MG63 (cell line): ENCODE results near the gene KRT81. TPM values are rescaled to one million over a fixed set of nuclear protein-coding genes. Genes with fewer than 3 reads are reported as not detected.
"Not testable (repeated sequence)": the region's sequence is repeated elsewhere in the genome, so short reads cannot be mapped to it uniquely, and the experiment has no call there.

ENCODE experiments used
- DNase-seq: peaks from one replicate; pipeline ENCODE4 v3.0.0-alpha.2; 2020
- H3K27me3 ChIP-seq: fragments of 250-450 bp; sonication (Bioruptor Pico); 2 replicates; pipeline ENCODE4 v1.5.1; 2020; ENCODE audit warnings: mild to moderate bottlenecking, moderate library complexity
- H3K36me3 ChIP-seq: fragments of 250-450 bp; sonication (Bioruptor Pico); 2 replicates; pipeline ENCODE4 v1.5.1; 2020; ENCODE audit warnings: mild to moderate bottlenecking, moderate library complexity
- H3K4me3 ChIP-seq: fragments of 250-450 bp; sonication (Bioruptor Pico); 2 replicates; pipeline ENCODE4 v1.5.1; 2020; ENCODE audit warnings: mild to moderate bottlenecking, moderate library complexity
- H3K9me3 ChIP-seq: fragments of 250-450 bp; sonication (Bioruptor Pico); 2 replicates; pipeline ENCODE4 v1.5.1; 2020; ENCODE audit warnings: mild to moderate bottlenecking, moderate library complexity
- total RNA-seq: library from RNA; depleted of rRNA; stranded (reverse); fragments of >200 nt; shearing (Covaris generic); gene quantifications from 2 replicates; pipeline ENCODE4 v1.2.3, GENCODE V29; 2014; ENCODE audit warnings: low replicate concordance

KRT81 gene
- total RNA-seq, 1 experiment from 2014 or later = 3.8 TPM

DNA sequence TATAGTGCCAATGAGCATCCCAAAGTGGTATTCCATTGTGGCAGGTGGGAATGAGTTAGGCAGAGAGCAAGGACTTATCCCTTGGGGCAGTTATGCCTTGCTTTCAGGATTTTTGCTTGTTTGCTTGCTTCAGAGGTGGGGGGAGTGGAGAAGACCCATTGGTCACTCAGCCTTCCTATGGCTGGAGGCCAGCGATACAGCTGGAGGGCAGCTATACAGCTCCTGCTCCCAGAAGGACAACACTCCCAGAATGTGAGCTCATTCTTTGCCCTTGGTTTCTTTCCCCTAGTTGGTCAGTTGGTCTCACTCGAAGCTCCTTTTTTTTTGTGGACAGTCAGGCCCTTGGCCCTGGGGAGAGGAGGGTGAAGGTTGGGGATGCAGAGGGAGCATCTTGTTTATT, 15.4 kb upstream of the KRT81 start:
- no peak for DNase-seq
- H3K36me3 ChIP-seq = no peaks in the 10 kb centered on the region
- H3K4me3 ChIP-seq = no peak overlapping the region
- no peaks in the 10 kb centered on the region for H3K27me3 ChIP-seq
- no peaks in the 10 kb centered on the region for H3K9me3 ChIP-seq

DNA sequence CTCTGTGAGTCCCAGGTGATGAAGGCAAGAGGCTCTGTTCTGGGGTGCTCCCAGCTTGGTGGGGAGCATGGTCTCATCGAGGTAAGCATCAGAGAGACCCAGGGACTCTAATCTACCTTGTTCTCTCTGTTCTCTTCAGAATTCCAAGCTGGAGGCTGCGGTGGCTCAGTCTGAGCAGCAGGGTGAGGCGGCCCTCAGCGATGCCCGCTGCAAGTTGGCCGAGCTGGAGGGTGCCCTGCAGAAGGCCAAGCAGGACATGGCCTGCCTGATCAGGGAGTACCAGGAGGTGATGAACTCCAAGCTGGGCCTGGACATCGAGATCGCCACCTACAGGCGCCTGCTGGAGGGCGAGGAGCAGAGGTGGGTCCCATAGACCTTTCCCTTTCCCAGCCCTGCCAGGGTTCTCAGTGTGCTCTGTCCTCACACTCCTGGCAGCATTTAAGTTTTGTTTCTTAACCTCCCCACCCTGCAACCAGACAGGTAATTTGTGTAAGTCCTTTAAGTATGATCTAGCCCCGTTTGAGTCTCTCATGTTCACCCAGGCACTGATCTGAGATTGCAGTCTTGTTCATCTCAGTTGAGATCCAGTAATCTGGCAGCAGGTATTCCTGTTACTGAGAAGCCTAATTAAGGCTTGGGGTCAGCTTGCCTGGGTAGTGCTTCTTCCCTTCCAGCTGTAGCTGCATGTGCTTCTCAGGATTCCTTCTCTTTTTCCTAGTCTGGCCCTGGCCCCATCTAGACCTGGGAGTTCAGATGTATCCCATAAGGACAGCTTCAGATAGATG, 14.8 kb upstream of the KRT81 start:
- Histone ChIP-seq H3K4me3 (no peak overlapping the region), H3K36me3 (no peaks in the 10 kb centered on the region), H3K27me3 (no peaks in the 10 kb centered on the region), H3K9me3 (no peaks in the 10 kb centered on the region)
- no peak for DNase-seq

DNA sequence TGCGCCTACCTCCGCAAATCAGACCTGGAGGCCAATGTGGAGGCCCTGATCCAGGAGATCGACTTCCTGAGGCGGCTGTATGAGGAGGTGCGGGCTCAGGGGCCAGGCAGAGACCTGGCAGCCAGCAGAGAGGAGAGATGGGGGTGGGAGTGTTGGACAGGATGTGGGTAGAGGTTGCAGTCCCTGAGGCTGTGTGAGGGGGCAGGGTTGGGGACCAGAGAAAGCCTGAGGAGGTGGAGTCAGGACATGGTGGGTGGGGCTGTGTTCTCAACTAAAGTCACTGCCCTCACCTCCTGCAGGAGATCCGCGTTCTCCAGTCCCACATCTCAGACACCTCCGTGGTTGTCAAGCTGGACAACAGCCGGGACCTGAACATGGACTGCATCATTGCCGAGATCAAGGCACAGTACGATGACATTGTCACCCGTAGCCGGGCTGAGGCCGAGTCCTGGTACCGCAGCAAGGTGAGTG, 13.6 kb upstream of the KRT81 start:
- H3K9me3 ChIP-seq, DNase-seq, H3K4me3 ChIP-seq, H3K27me3 ChIP-seq, H3K36me3 ChIP-seq: not testable (repeated sequence)

DNA sequence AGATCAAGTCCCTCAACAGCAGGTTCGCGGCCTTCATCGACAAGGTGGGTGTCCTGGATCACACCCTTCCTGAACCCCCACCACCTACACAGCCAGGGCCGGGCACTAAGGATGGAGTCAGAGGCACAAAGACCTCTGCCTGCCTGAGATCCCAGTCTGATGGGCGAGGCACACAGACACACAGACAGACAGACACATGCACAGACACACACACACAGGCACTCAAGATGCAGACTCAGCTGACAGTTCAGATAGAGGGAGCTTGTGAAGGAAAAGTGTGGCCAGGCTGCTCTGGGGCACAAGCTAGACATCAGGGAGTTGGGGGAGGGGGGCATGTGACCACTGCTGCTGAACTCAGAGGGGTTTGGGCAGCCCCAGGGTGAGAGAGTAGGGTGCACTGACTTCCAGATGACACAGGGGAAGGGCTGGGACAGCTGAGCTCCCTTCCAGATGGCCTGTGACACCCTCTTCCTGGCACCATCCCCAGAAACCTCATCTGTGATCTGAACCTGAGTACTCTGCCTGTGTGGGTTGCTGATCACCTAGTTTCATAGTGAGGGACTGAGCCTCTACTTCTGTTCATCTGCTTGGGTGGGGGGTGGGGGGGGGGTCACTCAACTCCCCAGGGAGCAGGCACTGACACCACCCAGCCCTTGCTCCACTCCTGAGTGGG, 11.0 kb upstream of the KRT81 start:
- not testable (repeated sequence) for H3K27me3 ChIP-seq, DNase-seq, H3K36me3 ChIP-seq, H3K4me3 ChIP-seq, H3K9me3 ChIP-seq

DNA sequence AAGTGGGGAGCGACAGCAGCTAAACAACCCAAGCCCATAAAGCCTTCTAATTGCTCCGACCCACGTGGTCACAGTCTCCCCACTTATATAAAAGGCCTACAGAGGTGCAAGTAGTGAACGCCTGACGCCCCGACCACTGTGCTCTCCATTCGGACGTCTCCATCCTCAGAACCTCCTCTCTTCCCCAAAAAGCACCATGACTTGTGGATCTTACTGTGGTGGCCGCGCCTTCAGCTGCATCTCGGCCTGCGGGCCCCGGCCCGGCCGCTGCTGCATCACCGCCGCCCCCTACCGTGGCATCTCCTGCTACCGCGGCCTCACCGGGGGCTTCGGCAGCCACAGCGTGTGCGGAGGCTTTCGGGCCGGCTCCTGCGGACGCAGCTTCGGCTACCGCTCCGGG, 10.4 kb upstream of the KRT81 start:
- H3K4me3 ChIP-seq, H3K27me3 ChIP-seq, H3K36me3 ChIP-seq, DNase-seq, H3K9me3 ChIP-seq: not testable (repeated sequence)

DNA sequence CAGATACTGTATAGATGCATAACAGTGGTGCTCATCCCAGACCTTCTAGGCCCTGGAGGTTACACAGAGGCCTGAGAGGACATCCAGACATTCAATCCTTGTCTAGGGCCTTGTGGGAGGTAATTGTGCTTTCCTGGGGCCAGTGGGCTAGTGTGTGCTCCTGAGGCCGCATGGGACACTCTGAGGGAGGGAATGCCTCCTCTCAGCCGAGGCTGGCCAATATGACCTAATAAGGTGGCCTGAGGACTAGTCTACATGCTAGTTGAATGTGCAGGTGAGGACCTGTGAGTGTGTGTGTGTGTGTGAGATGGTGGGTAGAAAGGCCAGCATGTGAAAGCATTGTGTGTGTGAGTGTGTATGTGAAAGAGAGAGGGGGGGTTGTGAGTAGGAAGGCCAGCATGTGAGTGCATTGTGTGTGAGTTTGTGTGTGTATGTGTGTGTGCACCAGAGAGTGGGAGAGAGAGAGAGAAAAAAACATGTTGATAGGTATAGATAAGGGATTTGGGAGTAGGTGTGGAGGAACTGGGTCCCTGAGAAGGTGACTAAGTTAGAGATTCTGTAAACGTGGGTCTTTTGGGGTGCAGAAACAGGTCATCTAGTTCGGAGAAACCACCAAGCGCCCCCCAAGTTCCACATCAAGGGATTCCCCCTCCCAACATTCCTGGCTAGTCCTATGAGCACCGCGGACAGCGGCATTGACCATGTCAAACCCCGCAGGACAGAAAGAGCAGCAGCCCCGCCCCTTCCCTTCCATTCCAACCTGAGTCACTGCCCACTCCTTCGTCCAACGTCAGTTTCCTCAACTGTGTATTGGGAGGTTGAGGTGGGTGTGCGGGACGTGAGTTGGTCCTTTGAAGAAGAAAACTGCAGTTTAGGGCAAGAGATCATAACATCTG, 9.7 kb upstream of the KRT81 start:
- no peak for DNase-seq
- Histone ChIP-seq H3K4me3 (no peak overlapping the region), H3K36me3 (no peaks in the 10 kb centered on the region), H3K9me3 (no peaks in the 10 kb centered on the region), H3K27me3 (no peaks in the 10 kb centered on the region)

DNA sequence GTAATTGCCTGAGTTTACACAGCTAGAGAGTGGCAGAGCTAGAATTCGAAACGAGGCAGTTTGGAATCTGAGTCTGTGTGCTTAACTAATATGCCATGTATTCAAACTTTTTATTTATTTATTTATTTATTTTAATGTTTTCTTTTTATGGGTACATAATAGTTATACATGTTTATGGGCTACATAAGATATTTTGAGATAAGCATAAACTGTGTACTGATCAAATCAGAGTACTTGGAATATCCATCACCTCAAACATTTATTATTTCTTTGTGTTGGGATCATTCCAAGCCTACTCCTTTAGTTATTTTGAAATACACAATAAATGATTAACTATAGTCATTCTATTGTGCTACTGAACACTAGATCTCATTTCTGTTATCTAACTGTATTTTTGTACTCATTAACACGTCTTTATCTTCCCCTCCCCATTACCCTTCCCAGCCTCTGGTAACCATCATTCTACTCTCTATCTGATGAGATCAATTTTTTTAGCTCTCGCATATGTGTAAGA, 7.4 kb upstream of the KRT81 start:
- H3K4me3 ChIP-seq = no peak overlapping the region
- DNase-seq = no peak
- no peaks in the 10 kb centered on the region for H3K9me3 ChIP-seq
- no peaks in the 10 kb centered on the region for H3K27me3 ChIP-seq
- no peaks in the 10 kb centered on the region for H3K36me3 ChIP-seq

DNA sequence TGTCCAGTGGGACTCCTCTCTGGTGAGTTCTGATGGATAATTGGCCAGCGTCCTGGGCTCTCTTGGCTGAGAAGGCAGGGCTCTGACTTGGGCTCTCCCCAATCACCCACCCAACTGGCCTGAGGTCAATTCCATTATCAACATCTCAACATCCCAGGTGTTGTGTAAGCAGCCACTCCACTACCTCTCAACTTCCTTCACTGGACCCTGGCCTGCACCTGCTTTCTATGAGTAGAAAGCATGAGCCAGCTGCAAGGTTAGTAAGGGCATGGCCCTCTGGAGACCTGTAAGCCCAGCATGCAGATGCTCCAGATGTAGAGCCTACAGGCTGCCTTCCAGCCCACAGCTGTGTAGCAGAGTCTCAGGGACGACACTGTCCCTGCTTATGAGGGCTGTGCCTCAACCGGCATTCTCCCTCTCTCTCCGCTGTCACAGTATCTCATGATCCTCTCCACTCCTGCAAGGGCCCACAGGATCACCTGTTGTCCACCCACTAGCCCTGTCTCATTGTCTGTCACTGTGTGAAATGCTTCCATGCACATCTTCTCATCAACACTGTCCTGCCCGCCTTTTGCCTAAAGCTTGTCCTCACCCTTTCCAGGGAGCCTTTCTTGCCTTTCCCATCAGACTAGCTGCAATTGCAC, 5.4 kb upstream of the KRT81 start:
- H3K36me3 ChIP-seq = no peaks in the 10 kb centered on the region
- H3K9me3 ChIP-seq = no peaks in the 10 kb centered on the region
- H3K27me3 ChIP-seq = no peaks in the 10 kb centered on the region
- no peak overlapping the region for H3K4me3 ChIP-seq
- DNase-seq = no peak

DNA sequence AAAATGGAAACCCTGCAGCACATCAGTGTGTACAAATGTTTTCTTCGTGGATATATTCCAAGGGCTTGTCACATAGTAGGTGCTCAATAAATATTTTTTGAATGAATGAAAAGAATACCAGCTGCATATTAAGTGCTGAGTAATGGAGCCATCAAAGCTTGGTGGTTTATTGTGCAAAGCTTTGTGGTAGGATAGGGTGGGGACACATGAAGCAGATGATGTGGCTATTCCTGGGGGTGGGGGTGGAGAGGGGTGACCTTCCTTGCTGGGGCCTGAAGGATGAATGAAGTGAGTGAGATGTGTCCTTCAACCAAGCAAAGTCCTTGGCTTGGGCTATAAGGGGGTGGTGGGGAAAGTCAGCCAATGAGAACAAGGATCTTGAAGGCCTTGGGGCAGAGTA, 4.3 kb upstream of the KRT81 start:
- no peak for DNase-seq
- no peaks in the 10 kb centered on the region for H3K36me3 ChIP-seq

DNA sequence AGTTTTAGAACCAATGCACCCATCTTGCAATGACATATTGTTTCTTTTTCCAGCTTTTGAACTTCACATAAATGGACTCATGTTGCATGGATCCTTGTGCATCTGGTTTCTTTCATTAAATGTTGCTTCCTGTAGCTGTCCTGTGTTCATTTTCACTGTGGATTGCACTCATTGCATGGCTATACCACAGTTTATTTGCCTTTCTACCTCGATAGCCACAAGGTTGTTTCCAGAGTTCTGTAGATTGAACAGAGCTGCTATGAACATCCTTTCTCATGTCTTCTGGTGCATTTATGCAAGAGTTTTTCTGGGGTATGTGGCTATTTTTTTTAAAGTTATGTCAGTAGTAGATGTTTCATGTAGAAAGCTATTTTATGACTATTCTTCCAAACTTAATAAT, 3.5 kb upstream of the KRT81 start:
- DNase-seq = no peak
- Histone ChIP-seq H3K36me3 (no peaks in the 10 kb centered on the region), H3K9me3 (no peaks in the 10 kb centered on the region), H3K27me3 (no peaks in the 10 kb centered on the region), H3K4me3 (no peak overlapping the region)

More for the DNA sequence above, 4.3 kb upstream of the KRT81 start:
- Histone ChIP-seq H3K27me3 (no peaks in the 10 kb centered on the region), H3K4me3 (no peak overlapping the region), H3K9me3 (no peaks in the 10 kb centered on the region)

DNA sequence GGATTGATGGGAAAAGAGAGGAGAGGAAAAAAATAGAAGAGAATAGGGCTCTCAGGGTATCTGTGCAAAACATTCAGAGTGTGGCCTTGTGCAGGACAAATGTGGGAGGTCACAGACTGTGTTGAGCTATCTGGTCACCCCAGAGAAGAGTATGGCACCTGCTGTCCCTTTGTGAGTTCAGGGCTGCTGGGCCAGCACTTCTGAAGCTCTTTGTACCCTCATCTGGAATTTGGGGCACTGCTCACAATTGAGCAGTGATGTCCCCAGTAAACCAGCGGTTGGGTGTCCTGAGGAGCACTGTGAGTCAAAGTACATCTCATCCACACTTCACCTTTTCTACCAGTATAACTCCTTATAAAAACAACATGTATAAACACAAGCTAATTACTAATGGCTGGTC, 2.6 kb upstream of the KRT81 start:
- H3K9me3 ChIP-seq = no peaks in the 10 kb centered on the region
- no peak overlapping the region for H3K4me3 ChIP-seq
- no peak for DNase-seq
- no peaks in the 10 kb centered on the region for H3K27me3 ChIP-seq
- no peaks in the 10 kb centered on the region for H3K36me3 ChIP-seq

DNA sequence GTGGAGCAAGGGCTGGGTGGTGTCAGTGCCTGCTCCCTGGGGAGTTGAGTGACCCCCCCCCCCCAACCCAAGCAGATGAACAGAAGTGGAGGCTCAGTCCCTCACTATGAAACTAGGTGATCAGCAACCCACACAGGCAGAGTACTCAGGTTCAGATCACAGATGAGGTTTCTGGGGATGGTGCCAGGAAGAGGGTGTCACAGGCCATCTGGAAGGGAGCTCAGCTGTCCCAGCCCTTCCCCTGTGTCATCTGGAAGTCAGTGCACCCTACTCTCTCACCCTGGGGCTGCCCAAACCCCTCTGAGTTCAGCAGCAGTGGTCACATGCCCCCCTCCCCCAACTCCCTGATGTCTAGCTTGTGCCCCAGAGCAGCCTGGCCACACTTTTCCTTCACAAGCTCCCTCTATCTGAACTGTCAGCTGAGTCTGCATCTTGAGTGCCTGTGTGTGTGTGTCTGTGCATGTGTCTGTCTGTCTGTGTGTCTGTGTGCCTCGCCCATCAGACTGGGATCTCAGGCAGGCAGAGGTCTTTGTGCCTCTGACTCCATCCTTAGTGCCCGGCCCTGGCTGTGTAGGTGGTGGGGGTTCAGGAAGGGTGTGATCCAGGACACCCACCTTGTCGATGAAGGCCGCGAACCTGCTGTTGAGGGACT, 725 bp downstream of the KRT81 start:
- H3K4me3 ChIP-seq, H3K27me3 ChIP-seq, DNase-seq, H3K9me3 ChIP-seq, H3K36me3 ChIP-seq: not testable (repeated sequence)

DNA sequence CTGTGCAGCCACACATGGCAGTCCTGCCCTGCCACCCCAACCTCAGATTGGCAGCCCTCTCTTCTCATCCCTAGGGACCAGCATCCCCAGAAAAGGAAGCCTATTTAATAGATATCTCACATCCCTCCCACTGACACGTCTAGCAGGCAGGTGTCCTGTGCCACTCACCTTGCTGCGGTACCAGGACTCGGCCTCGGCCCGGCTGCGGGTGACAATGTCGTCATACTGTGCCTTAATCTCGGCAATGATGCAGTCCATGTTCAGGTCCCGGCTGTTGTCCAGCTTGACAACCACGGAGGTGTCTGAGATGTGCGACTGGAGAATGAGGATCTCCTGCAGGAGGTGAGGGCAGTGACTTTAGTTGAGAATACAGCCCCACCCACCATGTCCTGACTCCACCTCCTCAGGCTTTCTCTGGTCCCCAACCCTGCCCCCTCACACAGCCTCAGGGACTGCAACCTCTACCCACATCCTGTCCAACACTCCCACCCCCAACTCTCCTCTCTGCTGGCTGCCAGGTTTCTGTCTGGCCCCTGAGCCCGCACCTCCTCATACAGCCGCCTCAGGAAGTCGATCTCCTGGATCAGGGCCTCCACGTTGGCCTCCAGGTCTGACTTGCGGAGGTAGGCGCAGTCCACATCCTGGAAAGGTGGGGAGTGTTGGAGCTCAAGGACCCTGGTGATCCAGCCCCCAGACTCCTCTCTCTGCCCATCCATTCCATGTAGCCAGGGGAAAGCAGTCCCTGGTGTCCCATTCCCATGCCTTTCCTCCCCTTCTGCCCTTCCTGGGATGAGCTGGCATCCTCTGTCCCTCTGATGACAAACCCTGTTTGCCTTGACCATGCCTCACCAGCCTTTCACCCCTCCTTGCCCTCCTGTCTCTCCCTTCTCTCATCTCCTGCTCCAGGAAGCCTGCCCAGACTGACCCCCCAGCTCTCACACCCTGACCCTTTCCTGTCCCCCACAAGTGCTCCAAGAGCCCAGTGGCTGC, 3.2 kb downstream of the KRT81 start:
- not testable (repeated sequence) for H3K9me3 ChIP-seq, H3K4me3 ChIP-seq, H3K36me3 ChIP-seq, DNase-seq, H3K27me3 ChIP-seq

DNA sequence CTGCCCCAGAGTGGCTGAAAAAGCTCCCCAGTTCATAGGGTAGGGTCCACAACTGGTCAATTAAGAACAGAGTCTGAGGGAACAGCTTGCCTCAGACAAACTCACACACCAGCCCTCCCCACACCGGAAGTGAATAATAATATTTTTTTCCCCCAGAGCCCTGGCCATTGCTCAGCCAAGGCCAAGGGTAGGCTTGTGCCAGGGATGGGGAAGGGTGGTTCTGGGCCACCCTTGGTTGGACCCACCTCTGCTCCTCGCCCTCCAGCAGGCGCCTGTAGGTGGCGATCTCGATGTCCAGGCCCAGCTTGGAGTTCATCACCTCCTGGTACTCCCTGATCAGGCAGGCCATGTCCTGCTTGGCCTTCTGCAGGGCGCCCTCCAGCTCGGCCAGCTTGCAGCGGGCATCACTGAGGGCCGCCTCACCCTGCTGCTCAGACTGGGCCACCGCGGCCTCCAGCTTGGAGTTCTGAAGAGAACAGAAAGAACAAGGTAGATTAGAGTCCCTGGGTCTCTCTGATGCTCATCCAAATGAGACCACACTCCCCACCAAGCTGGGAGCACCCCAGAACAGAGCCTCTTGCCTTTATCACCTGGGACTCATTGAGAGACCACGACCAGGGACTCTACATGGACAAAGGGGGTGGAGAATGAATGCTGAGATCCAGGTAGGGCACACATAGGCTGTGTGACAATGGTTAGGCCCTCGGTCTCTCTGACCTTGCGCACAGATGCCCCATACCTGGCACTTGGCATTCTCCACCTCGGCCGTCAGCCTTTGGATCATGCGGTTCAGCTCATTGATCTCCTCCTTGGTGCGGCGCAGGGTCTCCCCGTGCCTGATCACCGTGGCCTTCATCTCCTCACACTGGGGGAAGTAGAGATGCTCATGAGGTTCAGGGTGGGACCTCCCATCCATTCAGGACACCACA, 4.2 kb downstream of the KRT81 start:
- H3K9me3 ChIP-seq, H3K27me3 ChIP-seq, H3K36me3 ChIP-seq, DNase-seq, H3K4me3 ChIP-seq: not testable (repeated sequence)
